Inflammatory macrophage treated with lipopolysaccharide for 1 hour (primary cell): ENCODE measurements around the gene ATP2B2.

Experiments
- DNase-seq, 2 donors: peaks; one replicate each; pipeline ENCODE4 v3.0.0-alpha.2; 2020 to 2022

The ATP2B2 gene

GRCh38 chr3:10356461-10356981, 148.9 kb downstream of the ATP2B2 start:
- no peak for DNase-seq

GRCh38 chr3:10354361-10355015, 150.9 kb downstream of the ATP2B2 start:
- no peak for DNase-seq

GRCh38 chr3:10353661-10354360, 151.6 kb downstream of the ATP2B2 start:
- DNase-seq, result no peak

- DNase-seq, result no peak
These were observed 152.2 kb downstream of the ATP2B2 start for GRCh38 chr3:10353160-10353559.

- DNase-seq, result no peak
These were observed 153.1 kb downstream of the ATP2B2 start for GRCh38 chr3:10352146-10352911.

- no peak for DNase-seq
These were observed 154.2 kb downstream of the ATP2B2 start for GRCh38 chr3:10351013-10351735.

GRCh38 chr3:10350324-10350985, 154.9 kb downstream of the ATP2B2 start:
- no peak for DNase-seq

GRCh38 chr3:10349801-10350200, 155.6 kb downstream of the ATP2B2 start:
- DNase-seq, result no peak

- no peak for DNase-seq
These were observed 157.0 kb downstream of the ATP2B2 start for GRCh38 chr3:10348404-10348721.

GRCh38 chr3:10347648-10348403, 157.6 kb downstream of the ATP2B2 start:
- no peak for DNase-seq

GRCh38 chr3:10345911-10346310, 159.5 kb downstream of the ATP2B2 start:
- DNase-seq, result no peak

GRCh38 chr3:10344944-10345575, 160.3 kb downstream of the ATP2B2 start:
- no peak for DNase-seq

GRCh38 chr3:10344147-10344943, 161.0 kb downstream of the ATP2B2 start:
- DNase-seq, result peak in 1 of 2 donors; percentile 63

- DNase-seq, result no peak
These were observed 161.9 kb downstream of the ATP2B2 start for GRCh38 chr3:10343526-10343925.

GRCh38 chr3:10342781-10343180, 162.6 kb downstream of the ATP2B2 start:
- DNase-seq, result no peak

- no peak for DNase-seq
These were observed 163.4 kb downstream of the ATP2B2 start for GRCh38 chr3:10341901-10342398.

GRCh38 chr3:10340476-10340875, 164.9 kb downstream of the ATP2B2 start:
- DNase-seq, result no peak

GRCh38 chr3:10340046-10340445, 165.3 kb downstream of the ATP2B2 start:
- no peak for DNase-seq

- no peak for DNase-seq
These were observed 165.9 kb downstream of the ATP2B2 start for GRCh38 chr3:10339376-10339955.
